Stimulated activated CD4-positive, alpha-beta T cell treated with anti-CD3 and anti-CD28 coated beads, Interleukin-1b, Interleukin-23, amount 100 ng/mL, for 24 hours (primary cell): ENCODE data around the gene NOD1.

ENCODE experiments used
- DNase-seq, 4 experiments: peaks; one replicate each; pipeline ENCODE4 v3.0.0-alpha.2; 2020; ENCODE audit warnings: low read depth in 4 of 4, low spot score in 1 of 4

Gene NOD1

GRCh38 chr7:30379131-30379530 lies 99.5 kb downstream of the NOD1 start:
- DNase-seq, result no peak

DNA sequence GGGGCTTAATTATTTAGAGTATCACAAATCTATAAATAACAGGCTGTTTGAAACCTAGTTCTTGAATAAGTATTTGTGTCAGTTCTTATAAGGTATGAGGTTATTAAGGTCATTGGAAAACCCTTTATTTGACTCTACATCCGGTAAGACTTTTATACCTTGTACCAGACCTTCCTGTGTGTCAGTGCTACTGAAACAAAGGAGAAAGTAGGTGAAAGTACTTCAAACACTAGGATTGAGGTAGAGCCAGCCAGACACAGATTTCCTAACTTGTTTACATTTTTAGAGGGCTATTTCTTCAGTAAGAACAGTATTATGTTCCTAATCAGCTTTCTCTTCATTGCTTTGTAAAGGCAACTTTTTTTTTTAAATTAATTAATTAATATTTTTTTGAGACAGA lies 100.3 kb downstream of the NOD1 start:
- DNase-seq, result no peak
